Sigmoid colon (tissue), 7 donors: ENCODE measurements around the gene ME3. TPM values are rescaled to one million over a fixed set of nuclear protein-coding genes. Genes with fewer than 3 reads are reported as not detected.

Experiments
- DNase-seq: peaks from one replicate; pipeline ENCODE4 v3.0.0-alpha.2; 2019
- H3K27ac ChIP-seq, 4 donors: fragments of 200-600 bp; sonication (generic); one replicate each; pipeline ENCODE4 v1.5.1; 2016 to 2019; ENCODE audit warnings: mild to moderate bottlenecking in 1 of 4
- H3K27me3 ChIP-seq, 3 donors: fragments of 200-600 bp; sonication (generic); one replicate each; pipeline ENCODE4 v1.5.1; 2019; ENCODE audit warnings: mild to moderate bottlenecking in 1 of 3
- H3K36me3 ChIP-seq, 4 donors: fragments of 200-600 bp; sonication (generic); one replicate each; pipeline ENCODE4 v1.5.1; 2016 to 2019
- H3K4me1 ChIP-seq, 4 donors: fragments of 200-600 bp; sonication (generic); one replicate each; pipeline ENCODE4 v1.5.1; 2017 to 2019
- H3K4me3 ChIP-seq, 4 donors: fragments of 200-600 bp; sonication (generic); one replicate each; pipeline ENCODE4 v1.5.1; 2017 to 2019; ENCODE audit warnings: mild to moderate bottlenecking in 2 of 4, moderate library complexity in 1 of 4
- H3K9me3 ChIP-seq, 4 donors: fragments of 200-600 bp in 3 of 4; sonication (generic) in 3 of 4; one replicate each; pipeline versions ENCODE4 v1.5.1 to v1.6.1; 2013 to 2019
- CTCF ChIP-seq, 4 experiments: fragments of 450-650 bp in 3 of 4; fragments of 200-600 bp in 1 of 4; IDR thresholded peaks; one replicate each; pipeline ENCODE4 v1.5.1; 2016 to 2019; ENCODE audit warnings: antibody characterized with exemption in 4 of 4, mild to moderate bottlenecking in 3 of 4, moderate library complexity in 2 of 4
- EP300 ChIP-seq, 4 donors: sonication (generic); formaldehyde crosslinking; IDR thresholded peaks; one replicate each; pipeline ENCODE4 v1.6.1; 2017; ENCODE audit warnings: antibody characterized with exemption in 4 of 4
- POLR2A ChIP-seq, 2 donors: fragments of 450-650 bp; IDR thresholded peaks; one replicate each; pipeline ENCODE4 v1.6.1; 2016; ENCODE audit warnings: antibody characterized with exemption in 2 of 2, mild to moderate bottlenecking in 2 of 2, moderate library complexity in 2 of 2
- POLR2AphosphoS5 ChIP-seq, 4 donors: sonication (generic); formaldehyde crosslinking; IDR thresholded peaks; one replicate each; pipeline ENCODE4 v1.6.1; 2017; ENCODE audit warnings: antibody characterized with exemption in 4 of 4
- WGBS, 2 donors: extraction: QIAGEN DNeasy Blood & Tissue Kit; methylation state at CpG; one replicate each; pipeline ENCODE4 v1.1.7; 2013; 5-methylcytosine and 5-hydroxymethylcytosine counted together
- intact Hi-C: fragments of 100-400 bp; cut with DNase I; formaldehyde crosslinking; loops from one replicate; pipeline ENCODE4 v1.15.1; 2023
- polyA plus RNA-seq, 3 donors: library from polyadenylated mRNA; stranded (reverse); fragments of 200-250 nt; gene quantifications; one replicate each; pipeline ENCODE4 v1.2.3, GENCODE V29; 2013
- total RNA-seq, 4 donors: library from RNA; depleted of rRNA; stranded (reverse); fragments of >200 nt; gene quantifications; one replicate each; pipeline ENCODE4 v1.1.0, GENCODE V29; 2016
- donor health status: healthy with polysubstance abuse.
- donor health status: Bipolar disorder and iron deficiency.
- donor health status: healthy.

Gene ME3
- total and polyA plus RNA-seq, 7 donors, result 7.8 to 53.2 (median 25.5) TPM

GRCh38 chr11:86587264-86588193 lies 84.9 kb downstream of the ME3 start:
- Histone ChIP-seq H3K4me3 (no peak overlapping the region), H3K4me1 (peaks cover 0 to 33% (median 22%) of the 10 kb centered on the region in 4 donors), H3K36me3 (no peaks in the 10 kb centered on the region), H3K9me3 (no peaks in the 10 kb centered on the region), H3K27me3 (no peaks in the 10 kb centered on the region), H3K27ac (peak overlapping the region in 1 of 4 donors; percentile 58)
- 85 to 87% methylated on average over 6 of the region's 6 CpGs for WGBS, 2 donors
- intact Hi-C loops, result no loop called here
- no peak for TF ChIP-seq POLR2AphosphoS5 (IDR thresholded peaks at IDR 0.05)
- TF ChIP-seq CTCF (IDR thresholded peaks at IDR 0.05), result no peak
- TF ChIP-seq POLR2A (IDR thresholded peaks at IDR 0.05), result no peak
- no peak for TF ChIP-seq EP300 (IDR thresholded peaks at IDR 0.05)
- no peak for DNase-seq

GRCh38 chr11:86586307-86586706 lies 86.1 kb downstream of the ME3 start:
- Histone ChIP-seq H3K4me1 (peaks cover 0 to 29% (median 22%) of the 10 kb centered on the region in 4 donors), H3K9me3 (no peaks in the 10 kb centered on the region), H3K27ac (no peak overlapping the region), H3K36me3 (no peaks in the 10 kb centered on the region), H3K4me3 (no peak overlapping the region), H3K27me3 (no peaks in the 10 kb centered on the region)
- 89 to 96% methylated on average over 3 of the region's 3 CpGs for WGBS, 2 donors
- TF ChIP-seq CTCF (IDR thresholded peaks at IDR 0.05) (no peak), POLR2AphosphoS5 (IDR thresholded peaks at IDR 0.05) (no peak), POLR2A (IDR thresholded peaks at IDR 0.05) (no peak), EP300 (IDR thresholded peaks at IDR 0.05) (no peak)
- no peak for DNase-seq
- intact Hi-C loops, result no loop called here

GRCh38 chr11:86582898-86583297 lies 89.5 kb downstream of the ME3 start:
- WGBS, 2 donors, result 14 to 61% methylated on average over 3 of the region's 3 CpGs
- peak overlapping the region in 2 of 4 donors; percentile 5 to 57 for H3K27ac ChIP-seq
- H3K4me3 ChIP-seq, result no peak overlapping the region
- no peaks in the 10 kb centered on the region for H3K36me3 ChIP-seq
- TF ChIP-seq POLR2A (IDR thresholded peaks at IDR 0.05) (no peak), EP300 (IDR thresholded peaks at IDR 0.05) (no peak), CTCF (IDR thresholded peaks at IDR 0.05) (no peak), POLR2AphosphoS5 (IDR thresholded peaks at IDR 0.05) (no peak)
- intact Hi-C loops, result no loop called here
- peaks cover 0 to 43% (median 31%) of the 10 kb centered on the region in 4 donors for H3K4me1 ChIP-seq
- DNase-seq, result no peak
- H3K9me3 ChIP-seq, result no peaks in the 10 kb centered on the region
- H3K27me3 ChIP-seq, result no peaks in the 10 kb centered on the region

- 37 to 63% methylated on average over 2 of the region's 2 CpGs for WGBS, 2 donors
- Histone ChIP-seq H3K4me1 (peaks cover 0 to 59% (median 48%) of the 10 kb centered on the region in 4 donors), H3K36me3 (no peaks in the 10 kb centered on the region), H3K27ac (no peak overlapping the region), H3K9me3 (no peaks in the 10 kb centered on the region), H3K4me3 (no peak overlapping the region), H3K27me3 (no peaks in the 10 kb centered on the region)
- DNase-seq, result no peak
- TF ChIP-seq POLR2A (IDR thresholded peaks at IDR 0.05) (no peak), CTCF (IDR thresholded peaks at IDR 0.05) (no peak), POLR2AphosphoS5 (IDR thresholded peaks at IDR 0.05) (no peak), EP300 (IDR thresholded peaks at IDR 0.05) (no peak)
- intact Hi-C loops, result no loop called here
These were observed 91.9 kb downstream of the ME3 start for GRCh38 chr11:86580535-86580934.
